Measurements from ENCODE around the gene KLHDC3. TPM values are rescaled to one million over a fixed set of nuclear protein-coding genes. Genes with fewer than 3 reads are reported as not detected.
A peak's percentile ranks its signal among the peaks of the same experiment; 100 is the strongest.

KLHDC3 gene
- total and polyA plus RNA-seq, 9 of the 15 experiments (the other 6 are each of a cell fraction or from before 2014, with no cell fraction given), result 4.5 to 171 (median 107) TPM

DNA sequence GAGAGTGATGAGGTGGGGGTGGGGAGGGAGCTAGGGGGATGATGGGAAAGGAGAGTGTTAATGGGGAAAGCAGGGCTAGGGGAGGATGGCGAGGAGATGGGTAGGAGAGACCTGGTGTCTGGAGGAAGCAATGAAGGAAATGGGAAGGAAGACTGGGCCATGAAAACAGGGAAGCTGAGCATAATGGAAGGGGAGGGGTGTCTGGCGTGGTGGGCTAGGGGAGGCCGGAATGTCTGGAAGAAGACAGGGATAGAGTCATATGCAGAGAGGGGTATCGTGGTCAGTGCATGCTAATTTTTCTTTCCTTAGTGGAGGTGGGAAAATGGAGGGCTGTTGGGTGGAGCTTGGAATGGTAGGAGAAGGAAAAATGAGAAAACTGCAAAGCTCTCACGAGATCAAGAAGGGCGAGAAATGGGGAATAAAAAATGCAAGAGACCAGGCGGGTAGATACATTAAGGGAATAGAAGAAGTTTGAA is 423 bp downstream of the KLHDC3 start (continued):
- TF ChIP-seq ARID1B (IDR thresholded peaks at IDR 0.05) (peak; percentile 60), CC2D1A (IDR thresholded peaks at IDR 0.05) (peak; percentile 47; the same call in 1 of the 2 replicates), SIX5 (IDR thresholded peaks at IDR 0.05; ENCODE audit: borderline replicate concordance in 1 of 2, insufficient read depth in 1 of 2, low read depth in 1 of 2, low read length in 2 of 2) (no peak), ATF7 (IDR thresholded peaks at IDR 0.05) (no peak), HDAC8 (tag; IDR thresholded peaks at IDR 0.05) (no peak), NFIC (IDR thresholded peaks at IDR 0.05) (peak; percentile 45; the same call in 1 of the 2 replicates), ZNF217 (CRISPR knock-in tag; IDR thresholded peaks at IDR 0.05) (no peak), CXXC5 (CRISPR knock-in tag; IDR thresholded peaks at IDR 0.05) (no peak), RNF2 (IDR thresholded peaks at IDR 0.05) (no peak), JUN (IDR thresholded peaks at IDR 0.05; ENCODE audit: borderline replicate concordance, low read depth, low read length) (no peak), JUN (CRISPR knock-in tag; IDR thresholded peaks at IDR 0.05; ENCODE audit: borderline replicate concordance) (no peak), KAT8 (IDR thresholded peaks at IDR 0.05; ENCODE audit: low read depth) (no peak), KDM4B (IDR thresholded peaks at IDR 0.05; ENCODE audit: borderline replicate concordance in 2 of 2, low read depth in 1 of 2) (no peak)
- TF ChIP-seq, protein P1, sequence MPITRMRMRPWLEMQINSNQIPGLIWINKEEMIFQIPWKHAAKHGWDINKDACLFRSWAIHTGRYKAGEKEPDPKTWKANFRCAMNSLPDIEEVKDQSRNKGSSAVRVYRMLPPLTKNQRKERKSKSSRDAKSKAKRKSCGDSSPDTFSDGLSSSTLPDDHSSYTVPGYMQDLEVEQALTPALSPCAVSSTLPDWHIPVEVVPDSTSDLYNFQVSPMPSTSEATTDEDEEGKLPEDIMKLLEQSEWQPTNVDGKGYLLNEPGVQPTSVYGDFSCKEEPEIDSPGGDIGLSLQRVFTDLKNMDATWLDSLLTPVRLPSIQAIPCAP (CRISPR knock-in tag; IDR thresholded peaks at IDR 0.05; ENCODE audit: borderline replicate concordance), result no peak
- TF ChIP-seq, protein P2, sequence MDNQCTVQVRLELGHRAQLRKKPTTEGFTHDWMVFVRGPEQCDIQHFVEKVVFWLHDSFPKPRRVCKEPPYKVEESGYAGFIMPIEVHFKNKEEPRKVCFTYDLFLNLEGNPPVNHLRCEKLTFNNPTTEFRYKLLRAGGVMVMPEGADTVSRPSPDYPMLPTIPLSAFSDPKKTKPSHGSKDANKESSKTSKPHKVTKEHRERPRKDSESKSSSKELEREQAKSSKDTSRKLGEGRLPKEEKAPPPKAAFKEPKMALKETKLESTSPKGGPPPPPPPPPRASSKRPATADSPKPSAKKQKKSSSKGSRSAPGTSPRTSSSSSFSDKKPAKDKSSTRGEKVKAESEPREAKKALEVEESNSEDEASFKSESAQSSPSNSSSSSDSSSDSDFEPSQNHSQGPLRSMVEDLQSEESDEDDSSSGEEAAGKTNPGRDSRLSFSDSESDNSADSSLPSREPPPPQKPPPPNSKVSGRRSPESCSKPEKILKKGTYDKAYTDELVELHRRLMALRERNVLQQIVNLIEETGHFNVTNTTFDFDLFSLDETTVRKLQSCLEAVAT (IDR thresholded peaks at IDR 0.05), result peak; percentile 72 to 84; a peak in 2 of 4 replicates
- TF ChIP-seq, protein P3, sequence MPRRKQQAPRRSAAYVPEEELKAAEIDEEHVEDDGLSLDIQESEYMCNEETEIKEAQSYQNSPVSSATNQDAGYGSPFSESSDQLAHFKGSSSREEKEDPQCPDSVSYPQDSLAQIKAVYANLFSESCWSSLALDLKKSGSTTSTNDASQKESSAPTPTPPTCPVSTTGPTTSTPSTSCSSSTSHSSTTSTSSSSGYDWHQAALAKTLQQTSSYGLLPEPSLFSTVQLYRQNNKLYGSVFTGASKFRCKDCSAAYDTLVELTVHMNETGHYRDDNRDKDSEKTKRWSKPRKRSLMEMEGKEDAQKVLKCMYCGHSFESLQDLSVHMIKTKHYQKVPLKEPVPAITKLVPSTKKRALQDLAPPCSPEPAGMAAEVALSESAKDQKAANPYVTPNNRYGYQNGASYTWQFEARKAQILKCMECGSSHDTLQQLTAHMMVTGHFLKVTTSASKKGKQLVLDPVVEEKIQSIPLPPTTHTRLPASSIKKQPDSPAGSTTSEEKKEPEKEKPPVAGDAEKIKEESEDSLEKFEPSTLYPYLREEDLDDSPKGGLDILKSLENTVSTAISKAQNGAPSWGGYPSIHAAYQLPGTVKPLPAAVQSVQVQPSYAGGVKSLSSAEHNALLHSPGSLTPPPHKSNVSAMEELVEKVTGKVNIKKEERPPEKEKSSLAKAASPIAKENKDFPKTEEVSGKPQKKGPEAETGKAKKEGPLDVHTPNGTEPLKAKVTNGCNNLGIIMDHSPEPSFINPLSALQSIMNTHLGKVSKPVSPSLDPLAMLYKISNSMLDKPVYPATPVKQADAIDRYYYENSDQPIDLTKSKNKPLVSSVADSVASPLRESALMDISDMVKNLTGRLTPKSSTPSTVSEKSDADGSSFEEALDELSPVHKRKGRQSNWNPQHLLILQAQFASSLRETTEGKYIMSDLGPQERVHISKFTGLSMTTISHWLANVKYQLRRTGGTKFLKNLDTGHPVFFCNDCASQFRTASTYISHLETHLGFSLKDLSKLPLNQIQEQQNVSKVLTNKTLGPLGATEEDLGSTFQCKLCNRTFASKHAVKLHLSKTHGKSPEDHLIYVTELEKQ (CRISPR knock-in tag; IDR thresholded peaks at IDR 0.05), result no peak
- TF ChIP-seq, protein P4, sequence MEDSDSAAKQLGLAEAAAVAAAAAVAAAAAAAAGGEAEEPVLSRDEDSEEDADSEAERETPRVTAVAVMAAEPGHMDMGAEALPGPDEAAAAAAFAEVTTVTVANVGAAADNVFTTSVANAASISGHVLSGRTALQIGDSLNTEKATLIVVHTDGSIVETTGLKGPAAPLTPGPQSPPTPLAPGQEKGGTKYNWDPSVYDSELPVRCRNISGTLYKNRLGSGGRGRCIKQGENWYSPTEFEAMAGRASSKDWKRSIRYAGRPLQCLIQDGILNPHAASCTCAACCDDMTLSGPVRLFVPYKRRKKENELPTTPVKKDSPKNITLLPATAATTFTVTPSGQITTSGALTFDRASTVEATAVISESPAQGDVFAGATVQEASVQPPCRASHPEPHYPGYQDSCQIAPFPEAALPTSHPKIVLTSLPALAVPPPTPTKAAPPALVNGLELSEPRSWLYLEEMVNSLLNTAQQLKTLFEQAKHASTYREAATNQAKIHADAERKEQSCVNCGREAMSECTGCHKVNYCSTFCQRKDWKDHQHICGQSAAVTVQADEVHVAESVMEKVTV (CRISPR knock-in tag; IDR thresholded peaks at IDR 0.05), result no peak
- TF ChIP-seq, protein P5, sequence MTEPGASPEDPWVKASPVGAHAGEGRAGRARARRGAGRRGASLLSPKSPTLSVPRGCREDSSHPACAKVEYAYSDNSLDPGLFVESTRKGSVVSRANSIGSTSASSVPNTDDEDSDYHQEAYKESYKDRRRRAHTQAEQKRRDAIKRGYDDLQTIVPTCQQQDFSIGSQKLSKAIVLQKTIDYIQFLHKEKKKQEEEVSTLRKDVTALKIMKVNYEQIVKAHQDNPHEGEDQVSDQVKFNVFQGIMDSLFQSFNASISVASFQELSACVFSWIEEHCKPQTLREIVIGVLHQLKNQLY (CRISPR knock-in tag; conservative IDR thresholded peaks at IDR 0.05), result no peak
- TF ChIP-seq, protein P6, sequence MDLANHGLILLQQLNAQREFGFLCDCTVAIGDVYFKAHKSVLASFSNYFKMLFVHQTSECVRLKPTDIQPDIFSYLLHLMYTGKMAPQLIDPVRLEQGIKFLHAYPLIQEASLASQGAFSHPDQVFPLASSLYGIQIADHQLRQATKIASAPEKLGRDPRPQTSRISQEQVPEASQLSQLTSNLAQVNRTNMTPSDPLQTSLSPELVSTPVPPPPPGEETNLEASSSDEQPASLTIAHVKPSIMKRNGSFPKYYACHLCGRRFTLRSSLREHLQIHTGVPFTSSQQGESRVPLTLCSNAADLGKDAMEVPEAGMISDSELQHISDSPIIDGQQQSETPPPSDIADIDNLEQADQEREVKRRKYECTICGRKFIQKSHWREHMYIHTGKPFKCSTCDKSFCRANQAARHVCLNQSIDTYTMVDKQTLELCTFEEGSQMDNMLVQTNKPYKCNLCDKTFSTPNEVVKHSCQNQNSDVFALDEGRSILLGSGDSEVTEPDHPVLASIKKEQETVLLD (IDR thresholded peaks at IDR 0.05), result no peak
